Lower leg skin (tissue), 3 donors: ENCODE data around the gene S1PR2.

Experiments
- CTCF ChIP-seq, 3 donors: fragments of 450-650 bp; IDR thresholded peaks; one replicate each; pipeline ENCODE4 v1.5.1; 2016; ENCODE audit warnings: antibody characterized with exemption in 3 of 3, mild to moderate bottlenecking in 3 of 3, moderate library complexity in 2 of 3
- POLR2A ChIP-seq, 2 donors: fragments of 450-650 bp; IDR thresholded peaks; one replicate each; pipeline ENCODE4 v1.6.1; 2016 to 2017; ENCODE audit warnings: antibody characterized with exemption in 2 of 2, mild to moderate bottlenecking in 1 of 2, moderate library complexity in 1 of 2

GRCh38 chr19:10233946-10234345 is 2.8 kb upstream of the S1PR2 start:
- TF ChIP-seq POLR2A (IDR thresholded peaks at IDR 0.05): no peak
- TF ChIP-seq CTCF (IDR thresholded peaks at IDR 0.05): no peak
